HG02759 (cell line): ENCODE measurements around the gene HOXD4.

Source experiments
- ATAC-seq: cut with Tn5 transposase; IDR thresholded peaks from one replicate; pipeline ENCODE4 v1.9.1; 2021; ENCODE audit warnings: mild to moderate bottlenecking, moderate library complexity; ENCODE audit not compliant: unreplicated experiment

Gene HOXD4

GRCh38 chr2:176151442-176152287 is at the start of gene HOXD4:
TSS of gene HOXD4 (plus strand) at chr2:176151550. CDS start at chr2:176151634, 84 bp downstream.
- ATAC-seq: no peak

GRCh38 chr2:176101842-176102241 is 49.5 kb upstream of the HOXD4 start:
- no peak for ATAC-seq

GRCh38 chr2:176102309-176102866 is 49.0 kb upstream of the HOXD4 start:
- ATAC-seq: no peak

GRCh38 chr2:176103194-176103593 is 48.2 kb upstream of the HOXD4 start:
- no peak for ATAC-seq

GRCh38 chr2:176103742-176104315 is 47.5 kb upstream of the HOXD4 start:
- ATAC-seq: no peak

GRCh38 chr2:176104316-176105077 is 46.9 kb upstream of the HOXD4 start:
- no peak for ATAC-seq

GRCh38 chr2:176105078-176105729 is 46.1 kb upstream of the HOXD4 start:
- ATAC-seq: no peak

GRCh38 chr2:176105730-176106580 is 45.4 kb upstream of the HOXD4 start:
- ATAC-seq: no peak

GRCh38 chr2:176106581-176107539 is 44.5 kb upstream of the HOXD4 start, which contains the start of gene HOXD11:
TSS of gene HOXD11 (plus strand) at chr2:176107280. CDS start at chr2:176107356, 76 bp downstream.
- no peak for ATAC-seq

GRCh38 chr2:176107731-176108181 is 43.6 kb upstream of the HOXD4 start:
- ATAC-seq: no peak

- ATAC-seq: no peak
Observed at GRCh38 chr2:176109192-176109901, 42.0 kb upstream of the HOXD4 start.

GRCh38 chr2:176109946-176110345 is 41.4 kb upstream of the HOXD4 start:
- no peak for ATAC-seq

GRCh38 chr2:176110415-176111308 is 40.7 kb upstream of the HOXD4 start:
- ATAC-seq: no peak

- no peak for ATAC-seq
Observed at GRCh38 chr2:176111309-176111663, 40.1 kb upstream of the HOXD4 start.

- no peak for ATAC-seq
Observed at GRCh38 chr2:176111846-176112374, 39.4 kb upstream of the HOXD4 start.

- no peak for ATAC-seq
Observed at GRCh38 chr2:176112375-176113302, 38.7 kb upstream of the HOXD4 start.
